Endothelial cell (in vitro differentiated cells): ENCODE results near the gene PSMD5. TPM values are rescaled to one million over a fixed set of nuclear protein-coding genes. Genes with fewer than 3 reads are reported as not detected.

Experiments used
- DNase-seq: peaks from one replicate; pipeline ENCODE4 v3.0.0; 2021; ENCODE audit warnings: low spot score
- H3K27ac Mint-ChIP-seq: one replicate; pipeline ENCODE4 v1.8.0; 2021; ENCODE audit warnings: mixed read lengths, inconsistent platforms; ENCODE audit not compliant: unreplicated experiment
- H3K27me3 Mint-ChIP-seq: one replicate; pipeline ENCODE4 v1.8.0; 2021; ENCODE audit warnings: mild to moderate bottlenecking, moderate library complexity, mixed read lengths, inconsistent platforms; ENCODE audit not compliant: unreplicated experiment
- H3K36me3 Mint-ChIP-seq: one replicate; pipeline ENCODE4 v1.8.0; 2021; ENCODE audit warnings: mild to moderate bottlenecking, low read depth, mixed read lengths, inconsistent platforms; ENCODE audit not compliant: unreplicated experiment
- H3K4me1 Mint-ChIP-seq: one replicate; pipeline ENCODE4 v1.8.0; 2021; ENCODE audit warnings: mild to moderate bottlenecking, mixed read lengths, inconsistent platforms; ENCODE audit not compliant: unreplicated experiment
- H3K4me3 Mint-ChIP-seq: one replicate; pipeline ENCODE4 v1.8.0; 2021; ENCODE audit warnings: mild to moderate bottlenecking, mixed read lengths, inconsistent platforms; ENCODE audit not compliant: unreplicated experiment
- H3K9me3 Mint-ChIP-seq: one replicate; pipeline ENCODE4 v1.8.0; 2021; ENCODE audit warnings: mixed read lengths, inconsistent platforms; ENCODE audit not compliant: unreplicated experiment
- total RNA-seq: library from RNA; stranded (reverse); fragmentation: NEBNext Ultra II Directional; extraction: Animal tissue kit (Norgen Biotek cat#: 25700); gene quantifications from one replicate; pipeline ENCODE4 v1.2.1, GENCODE V29; 2021; ENCODE audit not compliant: unreplicated experiment
- TF ChIP-seq, protein P1 (sequence below): fragments of 200-600 bp; sonication (generic); IDR thresholded peaks from one replicate; pipeline ENCODE4 v1.5.0; 2021; ENCODE audit warnings: antibody characterized with exemption; ENCODE audit not compliant: unreplicated experiment

PSMD5 gene
- total RNA-seq, 1 donor from 2014 or later, result 42.9 TPM

DNA sequence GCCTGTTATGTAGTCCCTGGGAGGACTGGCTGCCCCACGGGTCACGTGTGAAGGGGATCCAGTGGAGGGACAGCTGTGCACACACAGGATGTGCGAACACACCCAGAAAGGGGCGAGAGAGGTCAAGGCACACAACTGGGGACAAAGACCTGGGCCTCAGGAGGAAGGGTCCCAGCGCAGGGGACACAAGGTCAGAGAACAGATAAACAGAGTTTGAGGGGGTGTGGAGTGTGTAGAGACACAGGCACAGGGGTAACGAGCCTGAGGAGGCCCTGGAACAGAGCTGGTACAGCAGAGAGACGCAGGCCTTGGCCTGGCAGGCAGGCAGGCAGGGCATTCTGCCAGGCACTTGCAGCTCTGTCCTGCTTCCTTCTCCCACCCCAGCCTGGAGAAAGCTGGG is 14.8 kb upstream of the PSMD5 start:
- TF ChIP-seq, protein P1, sequence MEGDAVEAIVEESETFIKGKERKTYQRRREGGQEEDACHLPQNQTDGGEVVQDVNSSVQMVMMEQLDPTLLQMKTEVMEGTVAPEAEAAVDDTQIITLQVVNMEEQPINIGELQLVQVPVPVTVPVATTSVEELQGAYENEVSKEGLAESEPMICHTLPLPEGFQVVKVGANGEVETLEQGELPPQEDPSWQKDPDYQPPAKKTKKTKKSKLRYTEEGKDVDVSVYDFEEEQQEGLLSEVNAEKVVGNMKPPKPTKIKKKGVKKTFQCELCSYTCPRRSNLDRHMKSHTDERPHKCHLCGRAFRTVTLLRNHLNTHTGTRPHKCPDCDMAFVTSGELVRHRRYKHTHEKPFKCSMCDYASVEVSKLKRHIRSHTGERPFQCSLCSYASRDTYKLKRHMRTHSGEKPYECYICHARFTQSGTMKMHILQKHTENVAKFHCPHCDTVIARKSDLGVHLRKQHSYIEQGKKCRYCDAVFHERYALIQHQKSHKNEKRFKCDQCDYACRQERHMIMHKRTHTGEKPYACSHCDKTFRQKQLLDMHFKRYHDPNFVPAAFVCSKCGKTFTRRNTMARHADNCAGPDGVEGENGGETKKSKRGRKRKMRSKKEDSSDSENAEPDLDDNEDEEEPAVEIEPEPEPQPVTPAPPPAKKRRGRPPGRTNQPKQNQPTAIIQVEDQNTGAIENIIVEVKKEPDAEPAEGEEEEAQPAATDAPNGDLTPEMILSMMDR, result no peak
- H3K36me3 Mint-ChIP-seq, result no peaks in the 10 kb centered on the region
- H3K9me3 Mint-ChIP-seq, result no peaks in the 10 kb centered on the region
- H3K27me3 Mint-ChIP-seq, result peaks cover 6% of the 10 kb centered on the region
- no peak overlapping the region for H3K4me3 Mint-ChIP-seq
- no peak for DNase-seq
- no peaks in the 10 kb centered on the region for H3K4me1 Mint-ChIP-seq
- H3K27ac Mint-ChIP-seq, result no peak overlapping the region

DNA sequence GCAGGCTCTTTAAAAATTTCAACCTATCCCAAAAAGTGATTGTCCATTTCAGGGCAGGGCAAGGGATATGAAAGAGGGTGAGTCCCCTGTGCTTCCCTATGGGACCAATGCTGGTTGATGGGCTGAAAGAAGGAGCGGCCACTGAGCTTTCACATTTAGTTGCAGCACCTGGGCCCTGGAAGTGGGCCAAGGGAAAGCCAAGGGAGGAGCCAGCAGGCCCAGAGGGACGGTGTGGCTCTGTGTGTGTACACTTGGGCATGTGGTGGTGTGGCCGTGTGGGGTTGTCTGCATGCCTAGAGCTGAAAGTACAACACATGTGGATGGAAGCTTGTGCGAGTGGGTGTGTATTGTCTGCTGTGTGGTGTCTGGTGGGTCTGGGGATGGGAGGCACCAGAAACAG is 14.0 kb upstream of the PSMD5 start:
- TF ChIP-seq, protein P1, result no peak
- Mint-ChIP-seq H3K36me3 (no peaks in the 10 kb centered on the region), H3K27ac (no peak overlapping the region), H3K4me3 (no peak overlapping the region), H3K4me1 (no peaks in the 10 kb centered on the region), H3K9me3 (no peaks in the 10 kb centered on the region), H3K27me3 (peaks cover 6% of the 10 kb centered on the region)
- DNase-seq, result no peak

DNA sequence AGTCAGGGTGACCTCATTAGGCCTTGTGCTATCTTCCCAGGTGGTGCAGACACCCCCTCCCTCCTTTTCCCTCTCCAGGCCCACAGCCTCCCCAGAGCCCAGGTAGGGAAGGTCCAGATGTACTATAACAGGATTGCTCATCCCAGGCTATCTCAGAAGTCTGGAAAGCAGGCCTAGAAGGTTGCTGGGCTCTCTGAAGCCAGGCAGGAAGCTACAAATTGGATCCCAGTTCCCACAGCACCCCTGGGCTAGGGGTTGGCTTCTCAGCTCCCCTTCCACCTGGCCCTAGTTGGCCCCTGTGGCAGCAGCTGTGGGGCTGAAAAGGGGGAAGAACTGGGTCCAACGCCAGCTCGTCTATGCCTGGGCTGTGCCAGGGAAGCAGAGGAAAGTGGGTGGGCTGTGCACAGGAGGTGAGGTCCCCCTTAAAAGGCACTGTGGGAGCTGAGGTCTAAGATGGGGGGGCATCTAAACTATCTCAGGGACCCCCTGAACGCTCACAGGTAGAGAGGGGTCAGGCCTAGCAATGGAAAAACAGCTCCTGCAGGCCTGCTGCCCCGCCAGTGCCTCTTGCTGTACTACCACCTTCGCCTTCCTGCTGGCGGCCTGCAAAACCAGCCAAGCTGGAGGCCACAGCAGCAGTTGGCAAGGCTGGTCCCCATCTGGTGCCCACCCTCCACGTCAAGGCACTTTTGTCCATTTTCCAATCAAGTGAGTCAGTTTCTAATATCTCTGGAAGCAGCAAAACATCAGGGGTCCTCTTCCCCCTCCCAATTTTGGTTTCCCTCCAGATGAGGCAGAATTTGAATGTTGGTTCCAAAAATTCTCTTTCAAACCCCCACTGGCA is 13.3 kb upstream of the PSMD5 start:
- H3K27ac Mint-ChIP-seq, result no peak overlapping the region
- H3K9me3 Mint-ChIP-seq, result no peaks in the 10 kb centered on the region
- TF ChIP-seq, protein P1, result no peak

DNA sequence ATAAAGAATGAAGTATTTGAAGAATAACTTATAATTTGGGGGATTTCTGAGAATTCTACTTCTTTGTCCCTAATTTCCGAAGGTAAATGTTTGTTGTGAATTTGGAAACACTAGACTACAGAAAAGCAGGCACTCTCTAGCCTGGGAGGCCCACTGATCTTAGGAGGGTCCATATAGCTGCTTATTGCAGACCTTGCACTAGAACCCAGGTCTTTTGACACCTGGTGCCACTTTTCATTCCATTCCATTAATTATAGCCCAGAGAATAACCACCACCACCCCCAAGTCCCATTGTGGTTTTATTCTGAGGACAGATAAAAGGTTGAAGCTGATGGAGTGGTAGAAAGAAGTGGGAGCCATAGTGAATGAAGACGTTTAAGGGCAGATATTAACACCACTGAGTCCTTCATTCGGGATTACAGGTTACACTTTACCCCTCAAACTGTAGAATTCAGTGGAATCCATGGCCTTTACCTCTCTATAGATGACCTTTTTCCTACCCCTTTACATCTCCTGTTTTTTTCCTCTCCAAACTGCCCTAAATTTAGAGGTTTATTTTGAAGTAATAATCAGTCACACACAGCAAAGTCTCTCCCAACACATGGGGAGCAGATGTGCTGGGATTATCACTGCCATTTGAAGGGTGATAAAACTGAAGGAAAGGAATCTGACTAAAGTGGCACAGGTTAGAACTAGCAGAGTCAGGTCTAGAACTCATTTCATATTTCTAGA is 12.0 kb upstream of the PSMD5 start:
- no peak for DNase-seq
- no peak overlapping the region for H3K27ac Mint-ChIP-seq
- H3K4me3 Mint-ChIP-seq, result no peak overlapping the region
- H3K36me3 Mint-ChIP-seq, result no peaks in the 10 kb centered on the region
- no peaks in the 10 kb centered on the region for H3K4me1 Mint-ChIP-seq
- H3K27me3 Mint-ChIP-seq, result peaks cover 3% of the 10 kb centered on the region
- no peaks in the 10 kb centered on the region for H3K9me3 Mint-ChIP-seq
- TF ChIP-seq, protein P1, result no peak

More for the DNA sequence above, 13.3 kb upstream of the PSMD5 start:
- DNase-seq, result no peak
- H3K27me3 Mint-ChIP-seq, result peaks cover 6% of the 10 kb centered on the region
- no peaks in the 10 kb centered on the region for H3K4me1 Mint-ChIP-seq
- H3K4me3 Mint-ChIP-seq, result no peak overlapping the region
- H3K36me3 Mint-ChIP-seq, result no peaks in the 10 kb centered on the region

DNA sequence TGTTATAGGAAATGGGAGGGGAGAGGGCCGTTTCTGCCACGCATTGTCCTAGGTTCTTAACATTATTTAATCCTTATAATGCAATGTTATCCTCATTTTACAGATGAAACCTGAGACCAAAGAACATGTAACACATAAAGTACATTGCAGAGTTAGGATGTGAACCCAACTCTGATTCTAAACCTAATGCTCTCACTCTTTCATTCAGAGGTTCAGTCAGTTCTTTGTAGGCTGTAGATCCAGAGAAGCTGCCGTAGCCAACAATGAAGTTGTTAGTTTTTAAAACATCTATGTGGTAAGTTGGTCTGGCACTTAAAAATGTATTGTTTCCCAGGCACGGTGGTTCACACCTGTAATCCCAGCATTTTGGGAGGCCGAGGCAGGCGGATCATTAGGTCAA is 10.5 kb upstream of the PSMD5 start:
- H3K4me3 Mint-ChIP-seq, result no peak overlapping the region
- H3K9me3 Mint-ChIP-seq, result no peaks in the 10 kb centered on the region
- DNase-seq, result no peak
- H3K27ac Mint-ChIP-seq, result no peak overlapping the region
- TF ChIP-seq, protein P1, result no peak
- H3K27me3 Mint-ChIP-seq, result peaks cover 3% of the 10 kb centered on the region
- peaks cover 3% of the 10 kb centered on the region for H3K4me1 Mint-ChIP-seq
- H3K36me3 Mint-ChIP-seq, result no peaks in the 10 kb centered on the region
